ENCODE results near the gene C19orf73. TPM values are rescaled to one million over a fixed set of nuclear protein-coding genes. Genes with fewer than 3 reads are reported as not detected.

The C19orf73 gene
- total and polyA plus RNA-seq, 9 of the 15 experiments (the other 6 are each of a cell fraction or from before 2014, with no cell fraction given), result 0.08 to 7.4 (median 1.4) TPM

GRCh38 chr19:49150106-49150943 lies 31.4 kb upstream of the C19orf73 start (continued):
- TF ChIP-seq HDAC1 (IDR thresholded peaks at IDR 0.05) (peak in 1 of 2 experiments; percentile 64; a peak in 2 of 4 replicates), U2AF1 (optimal IDR thresholded peaks at IDR 0.05; ENCODE audit: low read depth, low read length) (no peak), ZNF354B (CRISPR knock-in tag; IDR thresholded peaks at IDR 0.05) (no peak), CCNT2 (IDR thresholded peaks at IDR 0.05; ENCODE audit: borderline replicate concordance, extremely low read depth, insufficient read length, low read depth, low read length) (peak; percentile 52), WHSC1 (IDR thresholded peaks at IDR 0.05; ENCODE audit: low read length) (no peak), JUNB (CRISPR knock-in tag; conservative IDR thresholded peaks at IDR 0.05) (0 out of 2 replicates have a peak, but pooled peaks have one; percentile 25), NR2C2 (CRISPR knock-in tag; IDR thresholded peaks at IDR 0.05) (peak; percentile 66; the same call in 1 of the 2 replicates), NR2C2 (tag; IDR thresholded peaks at IDR 0.05) (peak; percentile 59), RBFOX2 (IDR thresholded peaks at IDR 0.05; ENCODE audit: low read depth, low read length) (peak; percentile 87), BHLHE40 (IDR thresholded peaks at IDR 0.05; ENCODE audit: low read length) (peak; percentile 82), ILF3 (IDR thresholded peaks at IDR 0.05; ENCODE audit: borderline replicate concordance) (no peak), SUPT5H (IDR thresholded peaks at IDR 0.05) (peak; percentile 58; the same call in 1 of the 2 replicates), FUS (optimal IDR thresholded peaks at IDR 0.05; ENCODE audit: low read depth, low read length) (no peak), GABPB1 (CRISPR knock-in tag; IDR thresholded peaks at IDR 0.05) (peak; percentile 76; the same call in 1 of the 2 replicates), MTF1 (CRISPR knock-in tag; IDR thresholded peaks at IDR 0.05; ENCODE audit: borderline replicate concordance) (no peak), EP400 (IDR thresholded peaks at IDR 0.05) (peak; percentile 71), NUFIP1 (IDR thresholded peaks at IDR 0.05; ENCODE audit: partially characterized antibody) (peak; percentile 77), MEIS2 (IDR thresholded peaks at IDR 0.05; ENCODE audit: partially characterized antibody) (peak; percentile 44), POLR2AphosphoS5 (IDR thresholded peaks at IDR 0.05; ENCODE audit: control insufficient read depth, insufficient read depth, low read depth, low read length) (peak; percentile 13; the same call in 1 of the 2 replicates), NR4A1 (CRISPR knock-in tag; IDR thresholded peaks at IDR 0.05) (no peak), NR4A1 (tag; IDR thresholded peaks at IDR 0.05) (no peak), TRIM24 (IDR thresholded peaks at IDR 0.05) (peak in 1 of 2 experiments; percentile 26; a peak in 1 of 4 replicates), ESRRB (CRISPR knock-in tag; IDR thresholded peaks at IDR 0.05; ENCODE audit: borderline replicate concordance) (0 out of 2 replicates have a peak, but pooled peaks have one; percentile 58), CBX1 (IDR thresholded peaks at IDR 0.05; ENCODE audit: low read depth) (peak; percentile 40; the same call in 1 of the 2 replicates)
- TF ChIP-seq, protein P1, sequence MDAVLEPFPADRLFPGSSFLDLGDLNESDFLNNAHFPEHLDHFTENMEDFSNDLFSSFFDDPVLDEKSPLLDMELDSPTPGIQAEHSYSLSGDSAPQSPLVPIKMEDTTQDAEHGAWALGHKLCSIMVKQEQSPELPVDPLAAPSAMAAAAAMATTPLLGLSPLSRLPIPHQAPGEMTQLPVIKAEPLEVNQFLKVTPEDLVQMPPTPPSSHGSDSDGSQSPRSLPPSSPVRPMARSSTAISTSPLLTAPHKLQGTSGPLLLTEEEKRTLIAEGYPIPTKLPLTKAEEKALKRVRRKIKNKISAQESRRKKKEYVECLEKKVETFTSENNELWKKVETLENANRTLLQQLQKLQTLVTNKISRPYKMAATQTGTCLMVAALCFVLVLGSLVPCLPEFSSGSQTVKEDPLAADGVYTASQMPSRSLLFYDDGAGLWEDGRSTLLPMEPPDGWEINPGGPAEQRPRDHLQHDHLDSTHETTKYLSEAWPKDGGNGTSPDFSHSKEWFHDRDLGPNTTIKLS (IDR thresholded peaks at IDR 0.05; ENCODE audit: borderline replicate concordance, low read depth), result peak; percentile 50; the same call in 1 of the 2 replicates
- TF ChIP-seq, protein P2, sequence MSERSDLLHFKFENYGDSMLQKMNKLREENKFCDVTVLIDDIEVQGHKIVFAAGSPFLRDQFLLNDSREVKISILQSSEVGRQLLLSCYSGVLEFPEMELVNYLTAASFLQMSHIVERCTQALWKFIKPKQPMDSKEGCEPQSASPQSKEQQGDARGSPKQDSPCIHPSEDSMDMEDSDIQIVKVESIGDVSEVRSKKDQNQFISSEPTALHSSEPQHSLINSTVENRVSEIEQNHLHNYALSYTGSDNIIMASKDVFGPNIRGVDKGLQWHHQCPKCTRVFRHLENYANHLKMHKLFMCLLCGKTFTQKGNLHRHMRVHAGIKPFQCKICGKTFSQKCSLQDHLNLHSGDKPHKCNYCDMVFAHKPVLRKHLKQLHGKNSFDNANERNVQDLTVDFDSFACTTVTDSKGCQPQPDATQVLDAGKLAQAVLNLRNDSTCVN (CRISPR knock-in tag; IDR thresholded peaks at IDR 0.05), result no peak
- TF ChIP-seq, protein P3, sequence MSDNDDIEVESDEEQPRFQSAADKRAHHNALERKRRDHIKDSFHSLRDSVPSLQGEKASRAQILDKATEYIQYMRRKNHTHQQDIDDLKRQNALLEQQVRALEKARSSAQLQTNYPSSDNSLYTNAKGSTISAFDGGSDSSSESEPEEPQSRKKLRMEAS (CRISPR knock-in tag; IDR thresholded peaks at IDR 0.05), result peak; percentile 54

All from K562 (cell line).